NCI-H2196 (cell line): ENCODE results near the gene PHLDA2.
A peak's percentile ranks its signal among the peaks of the same experiment; 100 is the strongest.
"Not testable (repeated sequence)": the region's sequence is repeated elsewhere in the genome, so short reads cannot be mapped to it uniquely, and the experiment has no call there.

Experiments
- DNase-seq: peaks from one replicate; lab custom pipeline; 2025; ENCODE audit not compliant: unreplicated experiment; lab: John Stamatoyannopoulos, UW

Gene PHLDA2

GRCh38 chr11:2945757-2946287 lies 16.6 kb upstream of the PHLDA2 start:
- no peak for DNase-seq

GRCh38 chr11:2945031-2945756 lies 16.0 kb upstream of the PHLDA2 start:
- peak; percentile 76 for DNase-seq

- DNase-seq = no peak
Measured at GRCh38 chr11:2944530-2944929, 15.3 kb upstream of the PHLDA2 start.

GRCh38 chr11:2943711-2944118 lies 14.5 kb upstream of the PHLDA2 start:
- DNase-seq = peak; percentile 42

- no peak for DNase-seq
Measured at GRCh38 chr11:2942872-2943710, 13.9 kb upstream of the PHLDA2 start.

GRCh38 chr11:2942447-2942846 lies 13.2 kb upstream of the PHLDA2 start:
- no peak for DNase-seq

- no peak for DNase-seq
Measured at GRCh38 chr11:2940921-2941821, 12.0 kb upstream of the PHLDA2 start.

- no peak for DNase-seq
Measured at GRCh38 chr11:2940147-2940920, 11.1 kb upstream of the PHLDA2 start.

- not testable (repeated sequence) for DNase-seq
Measured at GRCh38 chr11:2938458-2939418, 9.5 kb upstream of the PHLDA2 start.

GRCh38 chr11:2937641-2938457 lies 8.6 kb upstream of the PHLDA2 start:
- not testable (repeated sequence) for DNase-seq

GRCh38 chr11:2934611-2935239 lies 5.5 kb upstream of the PHLDA2 start:
- DNase-seq = peak; percentile 63

- DNase-seq = no peak
Measured at GRCh38 chr11:2934021-2934550, 4.9 kb upstream of the PHLDA2 start.

GRCh38 chr11:2933375-2934020 lies 4.3 kb upstream of the PHLDA2 start:
- DNase-seq = peak; percentile 67

- DNase-seq = no peak
Measured at GRCh38 chr11:2932850-2933251, 3.6 kb upstream of the PHLDA2 start.

- no peak for DNase-seq
Measured at GRCh38 chr11:2931771-2932738, 2.8 kb upstream of the PHLDA2 start.

GRCh38 chr11:2931420-2931746 lies 2.2 kb upstream of the PHLDA2 start:
- DNase-seq = no peak
